HepG2 (cell line): ENCODE data around the gene COL4A2. TPM values are rescaled to one million over a fixed set of nuclear protein-coding genes. Genes with fewer than 3 reads are reported as not detected.

ENCODE experiments used
- ATAC-seq: fragments of 200-7000 bp; cut with Tn5 transposase; 3 replicates; pipeline ENCODE4 v1.9.1; 2020; ENCODE audit warnings: mild to moderate bottlenecking, moderate library complexity
- BruUV-seq: library from RNA; stranded (reverse); fragments of 400-500 nt; replicated peaks from 2 replicates; lab custom pipeline; 2021; lab: Mats Ljungman, UMichigan
- CTCF ChIA-PET: fragments of 300-600 bp; formaldehyde crosslinking; extraction: SDS; loops from one replicate; lab custom pipeline; 2021; ENCODE audit warnings: low total read pairs, inconsistent platforms, low intra/inter-chr PET ratio; lab: Yijun Ruan, JAX
- POLR2A ChIA-PET: fragments of 350-600 bp; sonication (Branson Sonifier 250); formaldehyde crosslinking; loops from one replicate; lab custom pipeline; 2020; ENCODE audit warnings: antibody characterized with exemption, inconsistent platforms; lab: Yijun Ruan, JAX
- DNase-seq: peaks from one replicate; pipeline ENCODE4 v3.0.0-alpha.2; 2015; ENCODE audit warnings: low spot score
- FAIRE-seq: peaks from 3 replicates; lab custom pipeline; 2011; peaks lifted over from hg19 to GRCh38; lab: Jason Lieb, UNC
- H2AFZ ChIP-seq: one replicate; pipeline ENCODE4 v1.6.1; 2011; ENCODE audit warnings: low read length, inconsistent platforms
- H3K27ac ChIP-seq: fragments of 300-600 bp; 3 replicates; pipeline ENCODE4 v1.8.0; 2011; ENCODE audit warnings: mixed run types, mild to moderate bottlenecking, mixed read lengths, low read length, inconsistent platforms; ENCODE audit not compliant: insufficient read depth; ENCODE audit errors: extremely low read length
- H3K27me3 ChIP-seq, 2 experiments: fragments of 200-600 bp in 1 of 2; 2 replicates in 1 of 2; 3 replicates in 1 of 2; pipeline versions ENCODE4 v1.6.0 to v1.8.0; 2011; ENCODE audit warnings: low read length in 2 of 2, mild to moderate bottlenecking in 2 of 2, moderate library complexity in 2 of 2, inconsistent platforms in 1 of 2; ENCODE audit not compliant: insufficient read depth in 2 of 2, control insufficient read depth in 1 of 2
- H3K36me3 ChIP-seq, 2 experiments: fragments of 200-600 bp in 1 of 2; replicated peaks in 1 of 2; 2 replicates in 1 of 2; 3 replicates in 1 of 2; pipeline versions ENCODE4 v1.5.1 to v1.8.0; 2011; ENCODE audit warnings: low read length in 2 of 2, inconsistent platforms in 1 of 2; ENCODE audit not compliant: insufficient read depth in 2 of 2, control insufficient read depth in 1 of 2
- H3K4me1 ChIP-seq: 2 replicates; pipeline ENCODE4 v1.5.1; 2012; ENCODE audit warnings: low read length, inconsistent platforms; ENCODE audit not compliant: insufficient read depth
- H3K4me2 ChIP-seq: 2 replicates; pipeline ENCODE4 v1.6.0; 2011; ENCODE audit warnings: low read depth, low read length, inconsistent platforms
- H3K4me3 ChIP-seq, 3 experiments: fragments of 200-600 bp in 1 of 3; sonication (generic), shearing (Covaris generic) in 1 of 3; replicated peaks in 1 of 3; 2 replicates each; pipeline ENCODE4 v1.5.1; 2011 to 2016; ENCODE audit warnings: low read length in 3 of 3, inconsistent platforms in 2 of 3, low read depth in 2 of 3, mild to moderate bottlenecking in 2 of 3, control low read depth in 1 of 3, mixed read lengths in 1 of 3; ENCODE audit not compliant: insufficient read depth in 1 of 3
- H3K79me2 ChIP-seq: one replicate; pipeline ENCODE4 v1.6.1; 2011; ENCODE audit warnings: low read length, inconsistent platforms; ENCODE audit not compliant: insufficient read depth
- H3K9ac ChIP-seq: 2 replicates; pipeline ENCODE4 v1.6.0; 2011; ENCODE audit warnings: mild to moderate bottlenecking, low read depth, low read length, inconsistent platforms; ENCODE audit not compliant: insufficient read depth
- H3K9me3 ChIP-seq: 2 replicates; pipeline ENCODE4 v1.5.1; 2012; ENCODE audit warnings: mild to moderate bottlenecking, low read length
- H4K20me1 ChIP-seq: 2 replicates; pipeline ENCODE4 v1.6.0; 2011; ENCODE audit warnings: inconsistent platforms, mild to moderate bottlenecking, low read length, moderate library complexity; ENCODE audit not compliant: insufficient read depth
- SMAD3 ChIP-seq: sonication (generic); formaldehyde crosslinking; IDR thresholded peaks from 2 replicates; pipeline ENCODE4 v1.4.0; 2020; ENCODE audit warnings: missing genetic modification reagents
- WGBS: methylation state at CpG from one replicate; pipeline ENCODE4 v1.1.6; 2017; ENCODE audit warnings: low lambda C conversion rate; 5-methylcytosine and 5-hydroxymethylcytosine counted together
- in situ Hi-C: cut with HindIII; loops from 2 replicates; pipeline ENCODE4 v1.10.0; 2017; ENCODE audit warnings: low pct_unique_long_range_greater_than_20kb; ENCODE audit not compliant: extremely low pct_ligation_motif_present
- intact Hi-C: fragments of 100-400 bp; cut with micrococcal nuclease; formaldehyde crosslinking; loops from one replicate; pipeline ENCODE4 v1.10.0; 2022; ENCODE audit not compliant: unreplicated experiment
- polyA plus RNA-seq, 8 experiments: library from polyadenylated mRNA; depleted of rRNA in 3 of 8; stranded (reverse) in 7 of 8; unstranded in 1 of 8; fragments of >200 nt; fragmentation: Illumina TruSeq in 4 of 8; extraction: Trizol in 4 of 8; gene quantifications; 2 replicates each; pipeline versions ENCODE4 v1.2.1 to v1.2.3, GENCODE V29; 2011 to 2016; ENCODE audit warnings: low read depth in 4 of 8, missing spikeins in 1 of 8, mixed read lengths in 1 of 8; ENCODE audit not compliant: insufficient read depth in 1 of 8
- total RNA-seq, 5 experiments: library from RNA; depleted of rRNA; stranded (reverse); fragments of >200 nt; fragmentation: Illumina TruSeq; extraction: Trizol; gene quantifications; 2 replicates each; pipeline ENCODE4 v1.2.3, GENCODE V29; 2016; ENCODE audit warnings: low read depth in 1 of 5
- TF ChIP-seq, protein P1 (sequence below): sonication (generic); formaldehyde crosslinking; IDR thresholded peaks from 2 replicates; pipeline ENCODE4 v1.4.0; 2020; ENCODE audit warnings: low read depth, mild to moderate bottlenecking, missing genetic modification reagents
- TF ChIP-seq, protein P2 (sequence below), 2 experiments: fragments of 450-650 bp in 1 of 2; sonication (generic) in 1 of 2; formaldehyde crosslinking in 1 of 2; IDR thresholded peaks; 2 replicates each; pipeline versions ENCODE4 v1.6.1 to v1.8.0; 2016 to 2022; ENCODE audit warnings: antibody characterized with exemption in 1 of 2, mild to moderate bottlenecking in 1 of 2, missing genetic modification reagents in 1 of 2
- TF ChIP-seq, protein P3 (sequence below): fragments of 450-650 bp; IDR thresholded peaks from 2 replicates; pipeline ENCODE4 v1.6.1; 2016

Gene COL4A2
- total and polyA plus RNA-seq, 2 of the 13 experiments (the other 11 are each of a cell fraction or from before 2014, with no cell fraction given): 0.22 to 1.9 TPM

GRCh38 chr13:110314516-110315245 is 7.6 kb downstream of the COL4A2 start:
- ChIA-PET POLR2A (no interaction called here), CTCF (no interaction called here)
- H3K4me3 ChIP-seq: no peak overlapping the region
- DNase-seq (no peak), ATAC-seq (no peak), FAIRE-seq (no peak)
- H3K27me3 ChIP-seq: peaks cover 6 to 76% of the 10 kb centered on the region in 2 experiments; a peak in 4 of 5 replicates
- no peaks in the 10 kb centered on the region for H3K36me3 ChIP-seq
- H2AFZ ChIP-seq: no peak overlapping the region
- BruUV-seq: no TSS peak
- TF ChIP-seq, protein P1, sequence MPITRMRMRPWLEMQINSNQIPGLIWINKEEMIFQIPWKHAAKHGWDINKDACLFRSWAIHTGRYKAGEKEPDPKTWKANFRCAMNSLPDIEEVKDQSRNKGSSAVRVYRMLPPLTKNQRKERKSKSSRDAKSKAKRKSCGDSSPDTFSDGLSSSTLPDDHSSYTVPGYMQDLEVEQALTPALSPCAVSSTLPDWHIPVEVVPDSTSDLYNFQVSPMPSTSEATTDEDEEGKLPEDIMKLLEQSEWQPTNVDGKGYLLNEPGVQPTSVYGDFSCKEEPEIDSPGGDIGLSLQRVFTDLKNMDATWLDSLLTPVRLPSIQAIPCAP: no peak
- no peak for TF ChIP-seq SMAD3 (CRISPR knock-in tag)
- TF ChIP-seq, protein P2, sequence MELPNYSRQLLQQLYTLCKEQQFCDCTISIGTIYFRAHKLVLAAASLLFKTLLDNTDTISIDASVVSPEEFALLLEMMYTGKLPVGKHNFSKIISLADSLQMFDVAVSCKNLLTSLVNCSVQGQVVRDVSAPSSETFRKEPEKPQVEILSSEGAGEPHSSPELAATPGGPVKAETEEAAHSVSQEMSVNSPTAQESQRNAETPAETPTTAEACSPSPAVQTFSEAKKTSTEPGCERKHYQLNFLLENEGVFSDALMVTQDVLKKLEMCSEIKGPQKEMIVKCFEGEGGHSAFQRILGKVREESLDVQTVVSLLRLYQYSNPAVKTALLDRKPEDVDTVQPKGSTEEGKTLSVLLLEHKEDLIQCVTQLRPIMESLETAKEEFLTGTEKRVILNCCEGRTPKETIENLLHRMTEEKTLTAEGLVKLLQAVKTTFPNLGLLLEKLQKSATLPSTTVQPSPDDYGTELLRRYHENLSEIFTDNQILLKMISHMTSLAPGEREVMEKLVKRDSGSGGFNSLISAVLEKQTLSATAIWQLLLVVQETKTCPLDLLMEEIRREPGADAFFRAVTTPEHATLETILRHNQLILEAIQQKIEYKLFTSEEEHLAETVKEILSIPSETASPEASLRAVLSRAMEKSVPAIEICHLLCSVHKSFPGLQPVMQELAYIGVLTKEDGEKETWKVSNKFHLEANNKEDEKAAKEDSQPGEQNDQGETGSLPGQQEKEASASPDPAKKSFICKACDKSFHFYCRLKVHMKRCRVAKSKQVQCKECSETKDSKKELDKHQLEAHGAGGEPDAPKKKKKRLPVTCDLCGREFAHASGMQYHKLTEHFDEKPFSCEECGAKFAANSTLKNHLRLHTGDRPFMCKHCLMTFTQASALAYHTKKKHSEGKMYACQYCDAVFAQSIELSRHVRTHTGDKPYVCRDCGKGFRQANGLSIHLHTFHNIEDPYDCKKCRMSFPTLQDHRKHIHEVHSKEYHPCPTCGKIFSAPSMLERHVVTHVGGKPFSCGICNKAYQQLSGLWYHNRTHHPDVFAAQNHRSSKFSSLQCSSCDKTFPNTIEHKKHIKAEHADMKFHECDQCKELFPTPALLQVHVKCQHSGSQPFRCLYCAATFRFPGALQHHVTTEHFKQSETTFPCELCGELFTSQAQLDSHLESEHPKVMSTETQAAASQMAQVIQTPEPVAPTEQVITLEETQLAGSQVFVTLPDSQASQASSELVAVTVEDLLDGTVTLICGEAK (IDR thresholded peaks at IDR 0.05): no peak
- TF ChIP-seq, protein P2 (CRISPR knock-in tag; IDR thresholded peaks at IDR 0.05): no peak
- TF ChIP-seq, protein P3, sequence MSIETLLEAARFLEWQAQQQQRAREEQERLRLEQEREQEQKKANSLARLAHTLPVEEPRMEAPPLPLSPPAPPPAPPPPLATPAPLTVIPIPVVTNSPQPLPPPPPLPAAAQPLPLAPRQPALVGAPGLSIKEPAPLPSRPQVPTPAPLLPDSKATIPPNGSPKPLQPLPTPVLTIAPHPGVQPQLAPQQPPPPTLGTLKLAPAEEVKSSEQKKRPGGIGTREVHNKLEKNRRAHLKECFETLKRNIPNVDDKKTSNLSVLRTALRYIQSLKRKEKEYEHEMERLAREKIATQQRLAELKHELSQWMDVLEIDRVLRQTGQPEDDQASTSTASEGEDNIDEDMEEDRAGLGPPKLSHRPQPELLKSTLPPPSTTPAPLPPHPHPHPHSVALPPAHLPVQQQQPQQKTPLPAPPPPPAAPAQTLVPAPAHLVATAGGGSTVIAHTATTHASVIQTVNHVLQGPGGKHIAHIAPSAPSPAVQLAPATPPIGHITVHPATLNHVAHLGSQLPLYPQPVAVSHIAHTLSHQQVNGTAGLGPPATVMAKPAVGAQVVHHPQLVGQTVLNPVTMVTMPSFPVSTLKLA: no peak
- no peaks in the 10 kb centered on the region for H3K79me2 ChIP-seq
- 16% methylated on average over 7 of the region's 18 CpGs for WGBS
- no peak overlapping the region for H3K9ac ChIP-seq
- no peaks in the 10 kb centered on the region for H3K4me1 ChIP-seq
- H3K27ac ChIP-seq: no peak overlapping the region
- intact Hi-C loops (no loop called here), in situ Hi-C loops (no loop called here)
- H3K4me2 ChIP-seq: no peak overlapping the region
- no peaks in the 10 kb centered on the region for H3K9me3 ChIP-seq
- H4K20me1 ChIP-seq: no peaks in the 10 kb centered on the region
